Endothelial cell (in vitro differentiated cells): ENCODE measurements around the gene GTF2H3. TPM values are rescaled to one million over a fixed set of nuclear protein-coding genes. Genes with fewer than 3 reads are reported as not detected.

Source experiments
- DNase-seq: peaks from one replicate; pipeline ENCODE4 v3.0.0; 2021; ENCODE audit warnings: low spot score
- H3K27ac Mint-ChIP-seq: one replicate; pipeline ENCODE4 v1.8.0; 2021; ENCODE audit warnings: mixed read lengths, inconsistent platforms; ENCODE audit not compliant: unreplicated experiment
- H3K27me3 Mint-ChIP-seq: one replicate; pipeline ENCODE4 v1.8.0; 2021; ENCODE audit warnings: mild to moderate bottlenecking, moderate library complexity, mixed read lengths, inconsistent platforms; ENCODE audit not compliant: unreplicated experiment
- H3K36me3 Mint-ChIP-seq: one replicate; pipeline ENCODE4 v1.8.0; 2021; ENCODE audit warnings: mild to moderate bottlenecking, low read depth, mixed read lengths, inconsistent platforms; ENCODE audit not compliant: unreplicated experiment
- H3K4me1 Mint-ChIP-seq: one replicate; pipeline ENCODE4 v1.8.0; 2021; ENCODE audit warnings: mild to moderate bottlenecking, mixed read lengths, inconsistent platforms; ENCODE audit not compliant: unreplicated experiment
- H3K4me3 Mint-ChIP-seq: one replicate; pipeline ENCODE4 v1.8.0; 2021; ENCODE audit warnings: mild to moderate bottlenecking, mixed read lengths, inconsistent platforms; ENCODE audit not compliant: unreplicated experiment
- H3K9me3 Mint-ChIP-seq: one replicate; pipeline ENCODE4 v1.8.0; 2021; ENCODE audit warnings: mixed read lengths, inconsistent platforms; ENCODE audit not compliant: unreplicated experiment
- CTCF ChIP-seq: fragments of 200-600 bp; sonication (generic); IDR thresholded peaks from one replicate; pipeline ENCODE4 v1.5.0; 2021; ENCODE audit warnings: antibody characterized with exemption; ENCODE audit not compliant: unreplicated experiment
- total RNA-seq: library from RNA; stranded (reverse); fragmentation: NEBNext Ultra II Directional; extraction: Animal tissue kit (Norgen Biotek cat#: 25700); gene quantifications from one replicate; pipeline ENCODE4 v1.2.1, GENCODE V29; 2021; ENCODE audit not compliant: unreplicated experiment

GTF2H3 gene
- total RNA-seq, 1 donor from 2014 or later = 23.1 TPM

GRCh38 chr12:123617580-123617979 lies 16.0 kb upstream of the GTF2H3 start:
- peaks cover 2% of the 10 kb centered on the region for H3K27me3 Mint-ChIP-seq
- no peak overlapping the region for H3K27ac Mint-ChIP-seq
- no peak for TF ChIP-seq CTCF
- no peak overlapping the region for H3K4me3 Mint-ChIP-seq
- no peaks in the 10 kb centered on the region for H3K9me3 Mint-ChIP-seq
- no peaks in the 10 kb centered on the region for H3K4me1 Mint-ChIP-seq
- no peak for DNase-seq
- H3K36me3 Mint-ChIP-seq = peaks cover 54% of the 10 kb centered on the region

GRCh38 chr12:123621101-123621500 lies 12.5 kb upstream of the GTF2H3 start:
- no peaks in the 10 kb centered on the region for H3K4me1 Mint-ChIP-seq
- peaks cover 39% of the 10 kb centered on the region for H3K36me3 Mint-ChIP-seq
- TF ChIP-seq CTCF = no peak
- H3K9me3 Mint-ChIP-seq = no peaks in the 10 kb centered on the region
- no peak overlapping the region for H3K4me3 Mint-ChIP-seq
- H3K27ac Mint-ChIP-seq = no peak overlapping the region
- peaks cover 2% of the 10 kb centered on the region for H3K27me3 Mint-ChIP-seq
- no peak for DNase-seq

GRCh38 chr12:123621619-123622530 lies 11.8 kb upstream of the GTF2H3 start:
- Mint-ChIP-seq H3K4me1 (no peaks in the 10 kb centered on the region), H3K4me3 (no peak overlapping the region), H3K36me3 (peaks cover 40% of the 10 kb centered on the region), H3K27me3 (peaks cover 2% of the 10 kb centered on the region), H3K27ac (no peak overlapping the region), H3K9me3 (no peaks in the 10 kb centered on the region)
- no peak for TF ChIP-seq CTCF
- DNase-seq = no peak

- H3K9me3 Mint-ChIP-seq = no peaks in the 10 kb centered on the region
- H3K4me1 Mint-ChIP-seq = peaks cover 16% of the 10 kb centered on the region
- peak overlapping the region; percentile 98 for H3K4me3 Mint-ChIP-seq
- TF ChIP-seq CTCF = no peak
- peak overlapping the region; percentile 90 for H3K27ac Mint-ChIP-seq
- H3K27me3 Mint-ChIP-seq = peaks cover 10% of the 10 kb centered on the region
- peaks cover 19% of the 10 kb centered on the region for H3K36me3 Mint-ChIP-seq
- DNase-seq = peak; percentile 4
Observed at GRCh38 chr12:123634142-123634561, 523 bp downstream of the GTF2H3 start.

GRCh38 chr12:123643911-123644310 lies 10.3 kb downstream of the GTF2H3 start:
- H3K9me3 Mint-ChIP-seq = no peaks in the 10 kb centered on the region
- no peak for DNase-seq
- H3K27me3 Mint-ChIP-seq = no peaks in the 10 kb centered on the region
- no peak overlapping the region for H3K27ac Mint-ChIP-seq
- no peak overlapping the region for H3K4me3 Mint-ChIP-seq
- TF ChIP-seq CTCF = no peak
- H3K4me1 Mint-ChIP-seq = no peaks in the 10 kb centered on the region
- peaks cover 6% of the 10 kb centered on the region for H3K36me3 Mint-ChIP-seq
